Measurements from ENCODE around the gene INCENP.

The INCENP gene

DNA sequence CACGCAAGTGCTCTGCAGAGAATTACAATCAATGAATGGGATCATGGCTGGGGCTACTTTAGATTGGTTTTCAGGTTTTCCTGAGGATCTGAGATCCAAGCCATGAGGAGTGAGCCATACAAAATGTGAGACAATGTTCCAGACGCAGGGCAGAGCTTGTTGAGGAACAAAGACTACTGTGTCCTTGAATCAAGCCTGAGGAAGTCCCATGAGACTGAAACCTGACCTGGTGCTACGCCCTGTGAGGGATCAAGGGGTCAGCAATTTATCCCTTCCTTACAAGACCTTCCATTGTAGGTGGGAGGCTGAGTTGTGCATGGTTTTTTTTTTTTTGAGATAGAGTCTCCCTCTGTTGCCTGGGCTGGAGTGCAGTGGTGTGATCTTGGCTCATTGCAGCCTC, 2.1 kb downstream of the INCENP start:
- Histone ChIP-seq H3K27ac (ENCODE audit: low read depth, low read length) (no peak overlapping the region), H3K27me3 (ENCODE audit: control insufficient read depth in 1 of 2, insufficient read depth in 2 of 2, low read length in 2 of 2) (no peaks in the 10 kb centered on the region), H3K9me3 (ENCODE audit: low read length) (no peaks in the 10 kb centered on the region), H3K4me3 (ENCODE audit: low read depth in 1 of 2, low read length in 2 of 2) (no peak overlapping the region), H3K36me3 (ENCODE audit: insufficient read depth, low read length) (peaks cover 14% of the 10 kb centered on the region), H3K4me1 (ENCODE audit: insufficient read depth, low read length) (peaks cover 10% of the 10 kb centered on the region), H3K9ac (ENCODE audit: low read length) (no peak overlapping the region)

DNA sequence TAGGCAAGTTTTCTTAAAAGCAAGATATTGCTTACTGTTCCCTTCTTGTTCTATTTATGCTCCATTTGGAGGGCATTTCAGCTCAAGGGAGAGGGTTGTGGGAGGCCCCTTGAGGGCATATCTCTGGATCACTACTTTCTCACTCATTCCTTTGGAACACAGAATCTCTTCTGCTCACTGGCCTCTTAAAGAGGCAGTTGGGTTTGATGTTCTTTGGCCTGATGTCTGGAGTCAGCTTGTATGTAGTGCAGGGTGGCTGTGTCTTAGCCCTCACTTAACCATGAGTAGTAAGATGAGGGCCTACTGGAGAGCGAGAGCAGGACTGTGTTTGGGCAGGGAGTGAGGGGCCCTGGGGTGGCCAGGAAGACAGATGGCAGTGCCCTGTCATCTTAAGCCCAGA, 3.6 kb downstream of the INCENP start:
- H3K4me3 ChIP-seq (ENCODE audit: low read depth in 1 of 2, low read length in 2 of 2): no peak overlapping the region
- H3K9me3 ChIP-seq (ENCODE audit: low read length): no peaks in the 10 kb centered on the region
- H3K27me3 ChIP-seq (ENCODE audit: control insufficient read depth in 1 of 2, insufficient read depth in 2 of 2, low read length in 2 of 2): no peaks in the 10 kb centered on the region
- H3K27ac ChIP-seq (ENCODE audit: low read depth, low read length): no peak overlapping the region
- H3K9ac ChIP-seq (ENCODE audit: low read length): no peak overlapping the region
- H3K36me3 ChIP-seq (ENCODE audit: insufficient read depth, low read length): peaks cover 16% of the 10 kb centered on the region
- peaks cover 10% of the 10 kb centered on the region for H3K4me1 ChIP-seq (ENCODE audit: insufficient read depth, low read length)

DNA sequence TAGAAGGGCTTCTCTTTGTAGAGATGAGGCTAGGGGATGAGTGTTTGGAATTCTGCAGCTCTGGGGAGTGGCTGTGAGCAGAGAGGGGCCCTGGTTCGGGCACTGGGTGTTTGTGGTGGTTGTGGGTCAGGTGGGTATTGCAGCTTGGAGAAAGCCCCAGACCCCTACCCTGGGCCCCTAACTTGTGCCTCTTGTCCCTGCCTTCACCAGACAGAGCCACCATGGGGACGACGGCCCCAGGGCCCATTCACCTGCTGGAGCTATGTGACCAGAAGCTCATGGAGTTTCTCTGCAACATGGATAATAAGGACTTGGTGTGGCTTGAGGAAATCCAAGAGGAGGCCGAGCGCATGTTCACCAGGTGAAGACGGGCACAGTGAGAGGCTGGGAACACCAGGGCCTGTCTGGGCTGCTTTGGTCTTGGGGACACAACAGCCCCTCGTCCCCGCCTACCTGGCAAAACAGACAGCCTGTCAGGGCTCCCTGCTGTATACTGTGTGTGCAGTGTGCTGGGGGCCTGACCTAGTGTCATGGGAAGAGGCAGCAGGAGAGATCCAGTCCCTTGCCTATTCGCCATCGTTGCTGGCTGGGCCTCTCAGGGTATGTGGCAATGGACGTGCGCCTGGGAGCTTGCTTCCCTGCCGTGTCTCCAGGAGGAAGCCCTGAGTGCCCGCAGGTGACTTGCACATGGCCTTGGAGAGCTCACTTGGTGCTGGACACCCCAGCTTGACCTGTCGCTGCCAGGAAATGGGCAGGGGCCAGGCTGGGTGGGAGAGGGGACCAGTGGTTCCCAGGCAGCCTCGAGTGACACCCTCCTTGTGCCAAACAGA, 4.3 kb downstream of the INCENP start:
- Histone ChIP-seq H3K9me3 (ENCODE audit: low read length) (no peaks in the 10 kb centered on the region), H3K4me3 (ENCODE audit: low read depth in 1 of 2, low read length in 2 of 2) (no peak overlapping the region), H3K9ac (ENCODE audit: low read length) (no peak overlapping the region), H3K4me1 (ENCODE audit: insufficient read depth, low read length) (peaks cover 10% of the 10 kb centered on the region), H3K27ac (ENCODE audit: low read depth, low read length) (no peak overlapping the region), H3K27me3 (ENCODE audit: control insufficient read depth in 1 of 2, insufficient read depth in 2 of 2, low read length in 2 of 2) (no peaks in the 10 kb centered on the region), H3K36me3 (ENCODE audit: insufficient read depth, low read length) (peaks cover 16% of the 10 kb centered on the region)

DNA sequence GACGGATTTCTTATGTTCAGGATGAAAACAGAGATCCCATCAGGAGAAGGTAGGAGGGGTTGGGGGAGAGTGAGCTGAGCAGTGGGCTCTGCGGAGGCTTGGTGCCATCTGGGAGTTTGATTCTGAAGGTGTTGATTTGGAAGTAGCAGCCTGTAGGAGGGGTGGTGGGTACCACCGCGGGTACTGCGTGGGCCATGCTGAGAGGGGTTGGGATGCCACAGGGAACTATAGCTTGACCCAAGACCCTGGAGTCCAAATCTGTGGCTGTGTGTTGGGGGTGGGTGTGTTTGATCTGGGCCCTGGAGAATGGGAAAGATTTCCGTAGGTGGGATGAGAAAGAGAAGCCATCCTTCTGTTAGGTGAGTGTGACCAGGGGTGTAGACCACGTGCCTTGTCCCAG, 5.0 kb downstream of the INCENP start:
- no peak overlapping the region for H3K27ac ChIP-seq (ENCODE audit: low read depth, low read length)
- peaks cover 10% of the 10 kb centered on the region for H3K4me1 ChIP-seq (ENCODE audit: insufficient read depth, low read length)
- H3K9me3 ChIP-seq (ENCODE audit: low read length): no peaks in the 10 kb centered on the region
- no peak overlapping the region for H3K4me3 ChIP-seq (ENCODE audit: low read depth in 1 of 2, low read length in 2 of 2)
- peaks cover 16% of the 10 kb centered on the region for H3K36me3 ChIP-seq (ENCODE audit: insufficient read depth, low read length)
- no peaks in the 10 kb centered on the region for H3K27me3 ChIP-seq (ENCODE audit: control insufficient read depth in 1 of 2, insufficient read depth in 2 of 2, low read length in 2 of 2)
- no peak overlapping the region for H3K9ac ChIP-seq (ENCODE audit: low read length)

DNA sequence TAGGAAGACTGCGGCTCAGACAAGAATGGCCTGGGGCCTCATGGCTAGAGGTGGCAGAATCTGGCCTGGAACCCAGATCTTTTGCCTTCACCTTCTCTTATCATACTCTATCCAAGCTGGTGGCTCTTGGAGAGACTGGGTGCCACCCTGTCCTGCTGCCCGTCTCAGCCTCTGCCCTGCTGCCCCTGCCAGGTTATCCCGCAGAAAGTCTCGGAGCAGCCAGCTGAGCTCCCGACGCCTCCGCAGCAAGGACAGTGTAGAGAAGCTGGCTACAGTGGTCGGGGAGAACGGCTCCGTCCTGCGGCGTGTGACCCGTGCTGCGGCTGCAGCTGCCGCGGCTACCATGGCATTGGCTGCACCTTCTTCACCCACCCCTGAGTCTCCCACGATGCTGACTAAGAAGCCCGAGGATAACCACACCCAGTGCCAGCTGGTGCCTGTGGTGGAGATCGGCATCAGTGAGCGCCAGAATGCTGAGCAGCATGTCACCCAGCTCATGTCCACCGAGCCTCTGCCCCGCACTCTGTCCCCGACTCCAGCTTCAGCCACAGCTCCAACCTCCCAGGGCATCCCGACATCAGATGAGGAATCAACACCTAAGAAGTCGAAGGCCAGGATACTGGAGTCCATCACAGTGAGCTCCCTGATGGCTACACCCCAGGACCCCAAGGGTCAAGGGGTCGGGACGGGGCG, 5.9 kb downstream of the INCENP start:
- no peaks in the 10 kb centered on the region for H3K9me3 ChIP-seq (ENCODE audit: low read length)
- H3K4me3 ChIP-seq (ENCODE audit: low read depth in 1 of 2, low read length in 2 of 2): no peak overlapping the region
- no peak overlapping the region for H3K9ac ChIP-seq (ENCODE audit: low read length)
- H3K4me1 ChIP-seq (ENCODE audit: insufficient read depth, low read length): peaks cover 7% of the 10 kb centered on the region
- peaks cover 16% of the 10 kb centered on the region for H3K36me3 ChIP-seq (ENCODE audit: insufficient read depth, low read length)
- H3K27ac ChIP-seq (ENCODE audit: low read depth, low read length): no peak overlapping the region
- no peaks in the 10 kb centered on the region for H3K27me3 ChIP-seq (ENCODE audit: control insufficient read depth in 1 of 2, insufficient read depth in 2 of 2, low read length in 2 of 2)

DNA sequence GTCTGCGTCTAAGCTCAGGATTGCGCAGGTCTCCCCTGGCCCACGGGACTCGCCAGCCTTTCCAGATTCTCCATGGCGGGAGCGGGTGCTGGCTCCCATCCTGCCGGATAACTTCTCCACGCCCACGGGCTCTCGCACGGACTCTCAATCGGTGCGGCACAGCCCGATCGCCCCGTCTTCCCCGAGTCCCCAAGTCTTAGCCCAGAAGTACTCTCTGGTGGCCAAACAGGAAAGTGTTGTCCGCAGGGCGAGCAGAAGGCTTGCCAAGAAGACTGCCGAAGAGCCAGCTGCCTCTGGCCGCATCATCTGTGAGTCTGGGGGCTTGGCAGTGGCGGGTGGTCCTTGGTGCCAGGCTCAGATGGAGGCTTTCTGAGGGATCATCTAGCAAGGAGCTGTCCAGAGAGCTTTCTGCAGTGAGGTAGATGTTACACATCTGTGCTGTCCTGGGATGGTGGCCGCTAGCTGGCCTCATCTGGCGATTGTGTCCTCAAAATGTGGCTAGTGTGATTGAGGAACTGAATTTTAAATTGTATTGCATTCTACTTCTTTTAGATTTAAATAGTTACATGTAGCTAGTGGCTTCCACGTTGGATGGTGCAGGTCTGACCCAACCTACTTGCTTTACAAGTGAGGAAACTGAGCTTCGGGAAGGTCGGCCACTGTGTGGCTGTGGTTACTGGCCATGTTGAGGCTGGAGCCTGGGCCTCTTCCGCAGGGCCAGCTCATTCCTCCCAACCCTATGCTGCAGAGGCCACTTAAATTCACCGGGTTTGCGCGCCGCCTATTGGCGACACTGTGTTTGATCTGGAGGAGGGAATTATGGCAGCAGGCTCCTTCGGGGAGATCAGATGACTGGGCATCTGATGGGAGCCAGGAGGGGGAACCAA, 6.7 kb downstream of the INCENP start:
- Histone ChIP-seq H3K9me3 (ENCODE audit: low read length) (no peaks in the 10 kb centered on the region), H3K27ac (ENCODE audit: low read depth, low read length) (no peak overlapping the region), H3K27me3 (ENCODE audit: control insufficient read depth in 1 of 2, insufficient read depth in 2 of 2, low read length in 2 of 2) (no peaks in the 10 kb centered on the region), H3K4me1 (ENCODE audit: insufficient read depth, low read length) (no peaks in the 10 kb centered on the region), H3K4me3 (ENCODE audit: low read depth in 1 of 2, low read length in 2 of 2) (no peak overlapping the region), H3K36me3 (ENCODE audit: insufficient read depth, low read length) (peaks cover 16% of the 10 kb centered on the region), H3K9ac (ENCODE audit: low read length) (no peak overlapping the region)

DNA sequence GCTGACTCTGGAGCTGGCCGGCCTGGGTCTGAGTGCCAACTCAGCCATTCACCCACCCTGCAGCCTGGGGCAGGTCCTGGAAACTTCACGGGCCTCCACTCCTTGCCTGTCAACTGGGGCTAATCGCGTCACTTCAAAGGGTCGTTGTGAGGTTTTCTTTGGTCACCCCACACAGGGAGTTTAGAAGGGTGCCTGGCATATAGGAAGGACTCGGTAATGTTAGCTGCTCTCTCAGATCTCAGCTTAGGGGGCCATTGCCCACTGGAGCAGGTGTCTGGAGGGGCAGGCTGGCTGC, 7.3 kb downstream of the INCENP start:
- Histone ChIP-seq H3K4me1 (ENCODE audit: insufficient read depth, low read length) (no peaks in the 10 kb centered on the region), H3K4me3 (ENCODE audit: low read depth in 1 of 2, low read length in 2 of 2) (no peak overlapping the region), H3K27me3 (ENCODE audit: control insufficient read depth in 1 of 2, insufficient read depth in 2 of 2, low read length in 2 of 2) (no peaks in the 10 kb centered on the region), H3K9ac (ENCODE audit: low read length) (no peak overlapping the region), H3K27ac (ENCODE audit: low read depth, low read length) (no peak overlapping the region), H3K36me3 (ENCODE audit: insufficient read depth, low read length) (peaks cover 16% of the 10 kb centered on the region), H3K9me3 (ENCODE audit: low read length) (no peaks in the 10 kb centered on the region)

DNA sequence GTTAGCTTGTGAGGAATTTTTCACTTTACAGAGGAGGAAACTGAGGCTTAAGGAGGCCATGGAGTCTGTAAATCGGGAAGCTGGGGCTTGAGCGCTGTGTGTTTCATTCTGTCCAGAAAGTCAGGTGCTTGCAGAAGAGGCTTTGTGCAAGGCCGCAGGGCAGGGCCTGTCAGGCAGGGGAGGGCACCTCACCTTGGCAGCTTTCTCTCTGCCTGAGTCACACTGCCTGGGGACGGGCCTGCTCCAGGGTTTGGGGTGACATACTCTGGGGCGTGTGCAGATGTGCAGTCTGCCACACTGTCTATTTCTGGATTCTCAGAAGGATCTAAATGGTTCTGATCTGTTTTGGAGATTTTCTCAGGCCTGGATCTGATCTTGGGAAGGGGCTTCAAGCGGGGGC, 8.4 kb downstream of the INCENP start:
- H3K9me3 ChIP-seq (ENCODE audit: low read length): no peaks in the 10 kb centered on the region
- no peak overlapping the region for H3K27ac ChIP-seq (ENCODE audit: low read depth, low read length)
- H3K27me3 ChIP-seq (ENCODE audit: control insufficient read depth in 1 of 2, insufficient read depth in 2 of 2, low read length in 2 of 2): no peaks in the 10 kb centered on the region
- no peaks in the 10 kb centered on the region for H3K4me1 ChIP-seq (ENCODE audit: insufficient read depth, low read length)
- H3K36me3 ChIP-seq (ENCODE audit: insufficient read depth, low read length): peaks cover 16% of the 10 kb centered on the region
- H3K9ac ChIP-seq (ENCODE audit: low read length): no peak overlapping the region
- no peak overlapping the region for H3K4me3 ChIP-seq (ENCODE audit: low read depth in 1 of 2, low read length in 2 of 2)

DNA sequence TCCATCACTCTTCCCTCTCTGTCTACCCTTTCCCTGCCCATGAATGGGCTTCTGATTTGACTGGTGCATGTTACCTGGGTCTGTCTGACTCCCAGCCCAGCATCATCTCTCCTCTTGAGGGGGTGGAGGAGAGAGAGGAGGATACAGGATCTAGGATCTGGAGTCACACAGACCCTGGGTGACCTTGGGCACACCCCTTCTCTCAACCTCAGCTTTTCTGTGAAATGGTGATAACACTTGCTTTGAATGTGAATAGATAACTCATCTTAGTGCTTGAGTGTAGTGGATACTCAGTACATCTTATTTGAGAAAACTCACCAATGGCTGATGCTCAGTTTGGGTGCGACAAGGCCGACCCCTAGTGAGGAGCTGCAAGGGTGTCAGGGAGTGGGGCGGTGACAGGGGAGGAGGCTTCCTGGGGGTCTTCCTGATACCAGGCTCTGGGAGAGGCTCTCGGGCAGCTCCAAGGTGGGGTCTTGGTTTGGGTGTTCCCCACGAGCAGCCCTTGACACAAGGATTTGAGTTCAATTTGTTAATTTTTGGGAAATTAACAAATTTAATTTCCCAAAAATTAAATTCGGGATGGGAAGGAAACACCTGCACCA, 9.0 kb downstream of the INCENP start:
- Histone ChIP-seq H3K9me3 (ENCODE audit: low read length) (no peaks in the 10 kb centered on the region), H3K36me3 (ENCODE audit: insufficient read depth, low read length) (peaks cover 16% of the 10 kb centered on the region), H3K4me3 (ENCODE audit: low read depth in 1 of 2, low read length in 2 of 2) (no peak overlapping the region), H3K27ac (ENCODE audit: low read depth, low read length) (no peak overlapping the region), H3K4me1 (ENCODE audit: insufficient read depth, low read length) (no peaks in the 10 kb centered on the region), H3K9ac (ENCODE audit: low read length) (no peak overlapping the region), H3K27me3 (ENCODE audit: control insufficient read depth in 1 of 2, insufficient read depth in 2 of 2, low read length in 2 of 2) (no peaks in the 10 kb centered on the region)

DNA sequence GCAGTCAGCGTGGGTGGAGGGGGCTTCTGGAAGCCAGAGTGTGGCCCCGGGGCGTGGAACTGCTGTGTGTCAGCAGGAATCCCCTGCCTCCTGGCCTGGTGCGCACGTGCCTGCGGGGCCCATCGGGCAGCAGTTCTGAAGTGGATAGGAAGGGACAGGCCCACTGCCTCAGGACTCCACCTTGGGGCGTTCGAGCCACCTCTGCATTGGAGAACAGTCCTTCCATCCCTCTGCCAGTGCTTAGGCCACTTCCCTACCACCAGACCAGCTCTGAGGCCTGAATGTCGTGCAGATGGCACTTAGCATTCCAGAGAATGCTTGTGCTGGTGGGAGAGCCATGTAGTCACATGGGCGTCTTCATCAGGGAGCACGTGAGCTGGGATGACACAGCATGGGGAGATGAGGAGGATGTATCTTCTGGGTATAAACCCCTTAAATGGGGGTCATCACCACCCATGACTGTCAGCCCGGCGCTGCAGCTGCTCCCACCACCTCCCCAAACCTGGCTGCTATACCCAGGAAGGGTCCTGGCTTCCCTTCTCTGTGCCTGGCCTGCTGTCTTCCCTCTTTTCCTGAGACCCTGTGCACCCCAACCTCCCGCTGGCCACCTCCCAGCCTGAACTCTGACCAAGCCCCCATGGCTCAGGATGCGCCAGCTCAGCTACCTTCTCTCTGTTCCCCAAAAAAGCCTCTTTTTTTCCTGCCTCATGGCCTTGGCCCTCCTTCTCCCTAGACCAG, 9.7 kb downstream of the INCENP start:
- Histone ChIP-seq H3K36me3 (ENCODE audit: insufficient read depth, low read length) (peaks cover 16% of the 10 kb centered on the region), H3K9me3 (ENCODE audit: low read length) (no peaks in the 10 kb centered on the region), H3K4me3 (ENCODE audit: low read depth in 1 of 2, low read length in 2 of 2) (no peak overlapping the region), H3K27me3 (ENCODE audit: control insufficient read depth in 1 of 2, insufficient read depth in 2 of 2, low read length in 2 of 2) (no peaks in the 10 kb centered on the region), H3K9ac (ENCODE audit: low read length) (no peak overlapping the region), H3K4me1 (ENCODE audit: insufficient read depth, low read length) (no peaks in the 10 kb centered on the region), H3K27ac (ENCODE audit: low read depth, low read length) (no peak overlapping the region)
